DND-41 (cell line): ENCODE data around the gene C1orf141.

Source experiments
- ATAC-seq: fragments of 200-7000 bp; cut with Tn5 transposase; 3 replicates; pipeline ENCODE4 v1.9.1; 2021; ENCODE audit warnings: low read depth; ENCODE audit not compliant: insufficient read depth
- DNase-seq: peaks from one replicate; pipeline ENCODE4 v3.0.0-alpha.2; 2020
- H2AFZ ChIP-seq: 2 replicates; pipeline ENCODE4 v1.6.0; 2012; ENCODE audit warnings: low read depth, low read length
- H3K27ac ChIP-seq: 2 replicates; pipeline ENCODE4 v1.5.1; 2012; ENCODE audit warnings: low read length, inconsistent platforms
- H3K27me3 ChIP-seq: fragments of 200-600 bp; sonication (generic); 2 replicates; pipeline ENCODE4 v1.6.0; 2012; ENCODE audit warnings: low read length, mild to moderate bottlenecking, inconsistent platforms; ENCODE audit not compliant: insufficient read depth, poor library complexity
- H3K36me3 ChIP-seq: 2 replicates; pipeline ENCODE4 v1.5.1; 2012; ENCODE audit warnings: low read length, inconsistent platforms; ENCODE audit not compliant: insufficient read depth
- H3K4me1 ChIP-seq: 2 replicates; pipeline ENCODE4 v1.5.1; 2012; ENCODE audit warnings: mild to moderate bottlenecking, low read length; ENCODE audit not compliant: insufficient read depth
- H3K4me2 ChIP-seq: 2 replicates; pipeline ENCODE4 v1.6.0; 2012; ENCODE audit warnings: mild to moderate bottlenecking, moderate library complexity, low read length, inconsistent platforms; ENCODE audit not compliant: insufficient read depth
- H3K4me3 ChIP-seq, 2 experiments: fragments of 200-600 bp in 1 of 2; shearing (Covaris generic) in 1 of 2; 2 replicates each; pipeline ENCODE4 v1.5.1; 2012 to 2016; ENCODE audit warnings: inconsistent platforms in 2 of 2, low read length in 2 of 2, mild to moderate bottlenecking in 2 of 2, low read depth in 1 of 2, moderate library complexity in 1 of 2
- H3K79me2 ChIP-seq: 2 replicates; pipeline ENCODE4 v1.6.0; 2012; ENCODE audit warnings: low read length, inconsistent platforms; ENCODE audit not compliant: insufficient read depth
- H3K9ac ChIP-seq: 2 replicates; pipeline ENCODE4 v1.6.0; 2012; ENCODE audit warnings: low read depth, mild to moderate bottlenecking, inconsistent platforms, low read length, moderate library complexity
- H3K9me3 ChIP-seq: 2 replicates; pipeline ENCODE4 v1.5.1; 2012; ENCODE audit warnings: low read length, moderate library complexity, mild to moderate bottlenecking, inconsistent platforms; ENCODE audit not compliant: insufficient read depth, severe bottlenecking
- H4K20me1 ChIP-seq: 2 replicates; pipeline ENCODE4 v1.6.0; 2012; ENCODE audit warnings: low read length; ENCODE audit not compliant: insufficient read depth
- CTCF ChIP-seq: IDR thresholded peaks from 2 replicates; pipeline ENCODE4 v1.5.1; 2012; ENCODE audit warnings: borderline replicate concordance, low read length, moderate library complexity, mild to moderate bottlenecking; ENCODE audit not compliant: poor library complexity, severe bottlenecking; ENCODE audit errors: extremely low read depth
- EZH2 ChIP-seq: IDR thresholded peaks from 3 replicates; pipeline ENCODE4 v1.6.1; 2012; ENCODE audit warnings: borderline replicate concordance, low read depth, mild to moderate bottlenecking, moderate library complexity, low read length, inconsistent platforms; ENCODE audit not compliant: severe bottlenecking

Gene C1orf141

GRCh38 chr1:67137307-67137753, 2.6 kb upstream of the C1orf141 start:
- Histone ChIP-seq H3K4me3 (no peak overlapping the region), H3K4me1 (no peaks in the 10 kb centered on the region), H3K9ac (no peak overlapping the region), H3K79me2 (no peaks in the 10 kb centered on the region), H3K27me3 (no peaks in the 10 kb centered on the region), H2AFZ (no peak overlapping the region), H3K9me3 (no peaks in the 10 kb centered on the region), H3K27ac (no peak overlapping the region), H3K4me2 (no peak overlapping the region), H3K36me3 (no peaks in the 10 kb centered on the region), H4K20me1 (no peaks in the 10 kb centered on the region)
- DNase-seq (no peak), ATAC-seq (no peak)
- TF ChIP-seq CTCF (no peak), EZH2 (no peak)

- ATAC-seq (no peak), DNase-seq (no peak)
- Histone ChIP-seq H2AFZ (no peak overlapping the region), H3K27ac (no peak overlapping the region), H3K27me3 (no peaks in the 10 kb centered on the region), H3K4me1 (no peaks in the 10 kb centered on the region), H3K9ac (no peak overlapping the region), H3K36me3 (no peaks in the 10 kb centered on the region), H3K79me2 (no peaks in the 10 kb centered on the region), H3K4me3 (no peak overlapping the region), H3K4me2 (no peak overlapping the region), H3K9me3 (no peaks in the 10 kb centered on the region), H4K20me1 (no peaks in the 10 kb centered on the region)
- TF ChIP-seq CTCF (no peak), EZH2 (no peak)
Observed at GRCh38 chr1:67135354-67135753, 584 bp upstream of the C1orf141 start.

GRCh38 chr1:67133177-67133576, 1.6 kb downstream of the C1orf141 start:
- DNase-seq (no peak), ATAC-seq (no peak)
- no peak overlapping the region for H3K9ac ChIP-seq
- H4K20me1 ChIP-seq = no peaks in the 10 kb centered on the region
- no peak overlapping the region for H2AFZ ChIP-seq
- H3K27ac ChIP-seq = no peak overlapping the region
- H3K4me1 ChIP-seq = no peaks in the 10 kb centered on the region
- TF ChIP-seq EZH2 = no peak
- no peak for TF ChIP-seq CTCF
- no peak overlapping the region for H3K4me2 ChIP-seq
- H3K4me3 ChIP-seq = no peak overlapping the region
- no peaks in the 10 kb centered on the region for H3K36me3 ChIP-seq
- no peaks in the 10 kb centered on the region for H3K9me3 ChIP-seq
- no peaks in the 10 kb centered on the region for H3K27me3 ChIP-seq
- H3K79me2 ChIP-seq = no peaks in the 10 kb centered on the region

- ATAC-seq (no peak), DNase-seq (no peak)
- Histone ChIP-seq H3K27me3 (no peaks in the 10 kb centered on the region), H3K4me2 (no peak overlapping the region), H3K4me3 (no peak overlapping the region), H4K20me1 (no peaks in the 10 kb centered on the region), H3K27ac (no peak overlapping the region), H2AFZ (no peak overlapping the region), H3K9ac (no peak overlapping the region), H3K4me1 (no peaks in the 10 kb centered on the region), H3K9me3 (no peaks in the 10 kb centered on the region), H3K79me2 (no peaks in the 10 kb centered on the region), H3K36me3 (no peaks in the 10 kb centered on the region)
- TF ChIP-seq CTCF = no peak
- no peak for TF ChIP-seq EZH2
Observed at GRCh38 chr1:67130673-67131072, 4.1 kb downstream of the C1orf141 start.
